HepG2 (cell line): Measurements from ENCODE around the gene PLBD2. TPM values are rescaled to one million over a fixed set of nuclear protein-coding genes. Genes with fewer than 3 reads are reported as not detected.

ENCODE experiments used
- polyA plus RNA-seq, 8 experiments: library from polyadenylated mRNA; depleted of rRNA in 3 of 8; stranded (reverse) in 7 of 8; unstranded in 1 of 8; fragments of >200 nt; fragmentation: Illumina TruSeq in 4 of 8; extraction: Trizol in 4 of 8; gene quantifications; 2 replicates each; pipeline versions ENCODE4 v1.2.1 to v1.2.3, GENCODE V29; 2011 to 2016; ENCODE audit warnings: low read depth in 4 of 8, missing spikeins in 1 of 8, mixed read lengths in 1 of 8; ENCODE audit not compliant: insufficient read depth in 1 of 8
- total RNA-seq, 5 experiments: library from RNA; depleted of rRNA; stranded (reverse); fragments of >200 nt; fragmentation: Illumina TruSeq; extraction: Trizol; gene quantifications; 2 replicates each; pipeline ENCODE4 v1.2.3, GENCODE V29; 2016; ENCODE audit warnings: low read depth in 1 of 5

PLBD2 gene
- total and polyA plus RNA-seq, 2 of the 13 experiments (the other 11 are each of a cell fraction or from before 2014, with no cell fraction given), result 6.7 to 8.5 TPM

Other genes starting within 250 kb of the PLBD2 start
- gene RASAL1, start 222.8 kb upstream of the PLBD2 start, total RNA-seq (2016; rRNA removed; fragmentation: Illumina TruSeq; extraction: Trizol), result not detected in 2 replicates
- gene RASAL1, start 222.8 kb upstream of the PLBD2 start, polyA plus RNA-seq (2011; rRNA removed), result not detected in 2 replicates
- not detected in 2 replicates for gene CFAP73, start 208.9 kb upstream of the PLBD2 start, total RNA-seq (2016; rRNA removed; fragmentation: Illumina TruSeq; extraction: Trizol)
- not detected in 2 replicates for gene CFAP73, start 208.9 kb upstream of the PLBD2 start, polyA plus RNA-seq (2011; rRNA removed)
- gene DDX54, start 173.1 kb upstream of the PLBD2 start, total RNA-seq (2016; rRNA removed; fragmentation: Illumina TruSeq; extraction: Trizol), result 45.1 and 59.7 TPM in 2 replicates
- gene DDX54, start 173.1 kb upstream of the PLBD2 start, polyA plus RNA-seq (2011; rRNA removed), result 51.3 and 61.1 TPM in 2 replicates
- 28.1 and 28.9 TPM in 2 replicates for gene RITA1, start 172.9 kb upstream of the PLBD2 start, total RNA-seq (2016; rRNA removed; fragmentation: Illumina TruSeq; extraction: Trizol)
- gene RITA1, start 172.9 kb upstream of the PLBD2 start, polyA plus RNA-seq (2011; rRNA removed), result 12.4 and 14.3 TPM in 2 replicates
- gene TPCN1, start 137.1 kb upstream of the PLBD2 start, total RNA-seq (2016; rRNA removed; fragmentation: Illumina TruSeq; extraction: Trizol), result 3.8 and 8.0 TPM in 2 replicates
- gene TPCN1, start 137.1 kb upstream of the PLBD2 start, polyA plus RNA-seq (2011; rRNA removed), result 26.8 and 33.5 TPM in 2 replicates
- gene SLC8B1, start 23.5 kb upstream of the PLBD2 start, total RNA-seq (2016; rRNA removed; fragmentation: Illumina TruSeq; extraction: Trizol), result 3.3 and 6.8 TPM in 2 replicates
- 8.0 and 10.8 TPM in 2 replicates for gene SLC8B1, start 23.5 kb upstream of the PLBD2 start, polyA plus RNA-seq (2011; rRNA removed)
- not detected in 2 replicates for gene SDS, start 45.3 kb downstream of the PLBD2 start, total RNA-seq (2016; rRNA removed; fragmentation: Illumina TruSeq; extraction: Trizol)
- not detected in 2 replicates for gene SDS, start 45.3 kb downstream of the PLBD2 start, polyA plus RNA-seq (2011; rRNA removed)
- gene SDSL, start 63.8 kb downstream of the PLBD2 start, total RNA-seq (2016; rRNA removed; fragmentation: Illumina TruSeq; extraction: Trizol), result 1.2 and 1.3 TPM in 2 replicates
- 1.7 and 2.9 TPM in 2 replicates for gene SDSL, start 63.8 kb downstream of the PLBD2 start, polyA plus RNA-seq (2011; rRNA removed)
- gene LHX5, start 113.3 kb downstream of the PLBD2 start, total RNA-seq (2016; rRNA removed; fragmentation: Illumina TruSeq; extraction: Trizol), result not detected in 2 replicates
- gene LHX5, start 113.3 kb downstream of the PLBD2 start, polyA plus RNA-seq (2011; rRNA removed), result 0.01 TPM in 1 of 2 replicates, not detected in the other